Measurements from ENCODE around the gene SLC35E1.

Gene SLC35E1

GRCh38 chr19:16521715-16522289, 50.4 kb downstream of the SLC35E1 start:
- DNase-seq (ENCODE audit: low read depth) = no peak
- H3K4me3 ChIP-seq (ENCODE audit: low read length) = no peak overlapping the region
- TF ChIP-seq CTCF (conservative IDR thresholded peaks at IDR 0.05; ENCODE audit: low read depth, low read length) = no peak

DNA sequence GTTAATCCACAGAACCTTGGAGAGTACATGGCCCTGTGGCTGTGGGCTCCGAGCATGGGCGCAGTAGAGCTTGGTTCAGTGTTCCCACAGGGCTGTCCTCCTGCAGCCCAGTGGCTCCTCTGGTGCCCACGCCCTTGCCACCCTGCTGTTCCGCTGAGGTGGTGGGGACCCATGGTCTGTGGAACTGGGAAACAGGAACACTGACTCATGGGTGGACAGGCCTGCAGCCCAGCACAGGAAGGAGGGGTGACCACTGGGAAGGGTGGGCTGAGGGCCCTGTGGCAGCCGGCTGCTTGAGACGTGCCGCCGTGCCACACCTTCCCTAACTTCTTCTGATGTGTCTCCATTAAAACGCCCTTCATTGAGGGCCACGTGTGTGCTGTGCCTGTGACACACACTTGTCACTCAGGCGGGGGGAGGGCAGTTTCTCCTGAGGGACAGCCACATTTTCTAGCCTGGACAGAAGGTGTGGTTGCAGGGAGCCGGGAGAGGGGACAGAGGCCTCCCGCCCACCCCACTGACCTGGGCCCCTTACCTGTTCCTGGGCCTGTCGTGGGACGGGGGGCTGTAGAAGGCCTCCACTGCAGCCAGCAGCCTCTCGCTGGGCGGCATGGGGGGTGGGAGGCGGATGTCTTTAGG, 51.1 kb downstream of the SLC35E1 start:
- H3K4me3 ChIP-seq (ENCODE audit: low read length) = no peak overlapping the region
- no peak for TF ChIP-seq CTCF (conservative IDR thresholded peaks at IDR 0.05; ENCODE audit: low read depth, low read length)
- DNase-seq (ENCODE audit: low read depth) = no peak

DNA sequence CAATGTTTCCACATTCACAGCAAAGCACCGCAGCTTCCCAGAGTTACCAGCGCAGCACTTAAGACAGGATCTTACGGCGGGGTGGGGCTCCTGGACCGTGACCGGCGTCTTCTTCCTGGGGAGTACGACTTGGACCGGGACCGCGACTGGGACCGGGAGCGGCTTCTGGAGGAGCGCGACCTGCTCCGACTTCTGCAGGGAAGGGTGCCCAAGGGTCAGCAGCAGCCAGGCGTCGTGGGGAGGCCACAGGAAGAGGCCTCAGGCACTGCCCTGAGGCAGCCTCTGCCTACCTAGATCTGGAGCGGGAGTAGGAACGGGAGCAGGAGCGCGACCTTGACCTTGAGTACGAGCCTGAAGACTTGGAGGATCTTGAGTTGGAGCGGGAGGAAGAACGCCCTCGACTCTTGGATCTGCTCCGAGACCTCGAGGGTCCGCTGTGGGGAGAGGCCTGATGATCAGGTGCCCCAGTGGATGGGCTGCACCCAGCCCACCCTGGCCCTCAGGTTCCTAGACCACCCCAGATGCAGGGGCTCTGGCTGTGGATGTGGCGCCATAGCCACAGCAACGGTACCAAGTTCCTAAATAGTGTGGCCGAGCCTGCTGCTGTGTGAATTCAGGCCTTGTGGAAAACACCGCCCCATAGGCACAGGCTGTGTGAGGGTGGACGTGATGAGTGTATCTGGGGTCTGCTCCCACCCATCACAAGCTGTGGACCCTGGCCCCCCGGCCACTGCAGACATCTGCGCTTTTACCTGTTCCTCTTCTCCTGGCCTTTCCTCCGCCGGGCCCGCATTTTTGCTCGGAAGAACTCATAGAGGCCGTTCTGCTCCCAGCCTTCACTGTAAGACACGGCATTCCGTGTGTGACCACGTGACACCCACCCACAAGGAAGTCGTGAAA, 51.9 kb downstream of the SLC35E1 start:
- no peak overlapping the region for H3K4me3 ChIP-seq (ENCODE audit: low read length)
- no peak for TF ChIP-seq CTCF (conservative IDR thresholded peaks at IDR 0.05; ENCODE audit: low read depth, low read length)
- no peak for DNase-seq (ENCODE audit: low read depth)

GRCh38 chr19:16519230-16519687, 53.0 kb downstream of the SLC35E1 start:
- DNase-seq (ENCODE audit: low read depth) = no peak
- TF ChIP-seq CTCF (conservative IDR thresholded peaks at IDR 0.05; ENCODE audit: low read depth, low read length) = no peak
- no peak overlapping the region for H3K4me3 ChIP-seq (ENCODE audit: low read length)

DNA sequence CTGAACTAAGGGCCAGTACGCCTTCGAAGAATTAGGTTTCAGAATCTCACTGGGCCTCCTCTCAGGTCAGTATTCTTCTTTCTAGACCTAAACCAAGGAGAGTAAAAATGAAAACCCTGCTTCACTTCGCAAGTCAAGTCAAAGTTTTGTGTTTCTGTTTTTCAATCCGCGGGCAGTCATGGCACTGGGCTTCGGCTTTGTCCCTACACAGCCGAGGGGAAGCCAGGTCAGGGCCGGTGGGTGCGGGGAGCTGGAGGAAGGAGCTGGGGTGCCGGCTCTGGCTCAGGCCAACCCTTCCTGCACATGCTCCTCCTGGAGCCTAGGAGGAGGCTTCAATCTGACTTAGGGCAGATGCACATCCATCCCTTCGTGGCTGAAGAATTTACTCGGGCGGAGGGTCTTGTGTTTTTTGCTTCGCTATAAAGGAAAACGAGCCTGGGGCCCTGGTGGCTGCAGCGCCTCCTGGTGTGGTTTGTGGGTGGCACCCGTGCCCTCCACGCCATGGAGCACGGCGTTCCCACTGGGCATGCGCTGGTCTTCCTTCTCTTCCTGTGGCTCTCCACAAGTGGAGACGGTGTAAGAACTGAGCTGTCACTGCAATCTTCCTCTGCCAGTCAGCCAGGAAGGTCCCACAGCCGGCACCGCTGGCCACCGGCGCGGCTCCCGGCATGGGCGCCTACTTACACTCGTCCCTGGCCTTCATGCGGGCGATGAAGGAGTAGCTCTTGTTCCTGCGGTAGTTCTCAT, 53.6 kb downstream of the SLC35E1 start:
- no peak overlapping the region for H3K4me3 ChIP-seq (ENCODE audit: low read length)
- DNase-seq (ENCODE audit: low read depth) = no peak
- peak; percentile 31 for TF ChIP-seq CTCF (conservative IDR thresholded peaks at IDR 0.05; ENCODE audit: low read depth, low read length)

- H3K4me3 ChIP-seq (ENCODE audit: low read length) = no peak overlapping the region
- no peak for TF ChIP-seq CTCF (conservative IDR thresholded peaks at IDR 0.05; ENCODE audit: low read depth, low read length)
- no peak for DNase-seq (ENCODE audit: low read depth)
These were observed 54.2 kb downstream of the SLC35E1 start for GRCh38 chr19:16518061-16518460.

Data from retinal pigment epithelial cell (primary cell).